HepG2 (cell line): ENCODE data around the gene WDR93. TPM values are rescaled to one million over a fixed set of nuclear protein-coding genes. Genes with fewer than 3 reads are reported as not detected.

ENCODE experiments used
- ARNTL ChIP-seq: sonication (generic); formaldehyde crosslinking; IDR thresholded peaks from 2 replicates; pipeline ENCODE4 v1.4.0; 2020; ENCODE audit warnings: mild to moderate bottlenecking, missing genetic modification reagents
- EED ChIP-seq: sonication (generic); formaldehyde crosslinking; IDR thresholded peaks from 2 replicates; pipeline ENCODE4 v1.5.0; 2020; ENCODE audit warnings: mild to moderate bottlenecking, missing genetic modification reagents
- HNRNPK ChIP-seq: fragments of 200-400 bp; formaldehyde crosslinking; IDR thresholded peaks from 2 replicates; pipeline ENCODE4 v1.6.1; 2018; ENCODE audit warnings: low read length, low read depth, moderate library complexity, mild to moderate bottlenecking; ENCODE audit not compliant: poor library complexity, severe bottlenecking
- HNRNPLL ChIP-seq: fragments of 200-400 bp; formaldehyde crosslinking; IDR thresholded peaks from 2 replicates; pipeline ENCODE4 v1.6.1; 2017; ENCODE audit warnings: mild to moderate bottlenecking, low read depth, low read length; ENCODE audit not compliant: poor library complexity, severe bottlenecking
- HOXA9 ChIP-seq: sonication (generic); formaldehyde crosslinking; IDR thresholded peaks from 2 replicates; pipeline ENCODE4 v1.8.1; 2022; ENCODE audit warnings: missing genetic modification reagents, mild to moderate bottlenecking, moderate library complexity, borderline replicate concordance
- ISL2 ChIP-seq: sonication (generic); formaldehyde crosslinking; IDR thresholded peaks from 2 replicates; pipeline ENCODE4 v1.5.0; 2020; ENCODE audit warnings: missing genetic modification reagents
- JUN ChIP-seq: sonication (generic); formaldehyde crosslinking; IDR thresholded peaks from 2 replicates; pipeline ENCODE4 v1.4.0; 2020; ENCODE audit warnings: mild to moderate bottlenecking, missing genetic modification reagents
- KAT8 ChIP-seq: IDR thresholded peaks from 2 replicates; pipeline ENCODE4 v1.6.1; 2016; ENCODE audit warnings: missing genetic modification reagents, missing compliant biosample characterization
- MYNN ChIP-seq: sonication (generic); formaldehyde crosslinking; IDR thresholded peaks from 2 replicates; pipeline ENCODE4 v1.4.0; 2020; ENCODE audit warnings: mild to moderate bottlenecking, low read depth, missing genetic modification reagents
- NR2F2 ChIP-seq: IDR thresholded peaks from 2 replicates; pipeline ENCODE4 v1.6.1; 2012; ENCODE audit warnings: low read depth, inconsistent platforms, borderline replicate concordance
- SALL1 ChIP-seq: sonication (generic); formaldehyde crosslinking; IDR thresholded peaks from 2 replicates; pipeline ENCODE4 v1.8.0; 2022; ENCODE audit warnings: mild to moderate bottlenecking, missing genetic modification reagents
- SNAPC2 ChIP-seq: sonication (generic); formaldehyde crosslinking; IDR thresholded peaks from 2 replicates; pipeline ENCODE4 v1.8.1; 2022; ENCODE audit warnings: mild to moderate bottlenecking, missing genetic modification reagents
- TRIM24 ChIP-seq: sonication (generic); formaldehyde crosslinking; IDR thresholded peaks from 2 replicates; pipeline ENCODE4 v1.8.0; 2022; ENCODE audit warnings: mild to moderate bottlenecking, missing genetic modification reagents
- ZBTB42 ChIP-seq: sonication (generic); formaldehyde crosslinking; IDR thresholded peaks from 2 replicates; pipeline ENCODE4 v1.5.0; 2020; ENCODE audit warnings: mild to moderate bottlenecking, missing genetic modification reagents
- ZNF256 ChIP-seq: sonication (generic); formaldehyde crosslinking; conservative IDR thresholded peaks from 2 replicates; pipeline ENCODE4 v1.4.0; 2020; ENCODE audit warnings: missing genetic modification reagents
- ZNF530 ChIP-seq: sonication (generic); formaldehyde crosslinking; IDR thresholded peaks from 2 replicates; pipeline ENCODE4 v1.5.0; 2020; ENCODE audit warnings: low read depth, mild to moderate bottlenecking, missing genetic modification reagents
- ZNF710 ChIP-seq: sonication (generic); formaldehyde crosslinking; IDR thresholded peaks from 2 replicates; pipeline ENCODE4 v1.5.0; 2020; ENCODE audit warnings: mild to moderate bottlenecking, missing genetic modification reagents, borderline replicate concordance
- ZNF747 ChIP-seq: sonication (generic); formaldehyde crosslinking; IDR thresholded peaks from 2 replicates; pipeline ENCODE4 v1.8.1; 2023; ENCODE audit warnings: missing genetic modification reagents, mild to moderate bottlenecking, borderline replicate concordance
- ZNF766 ChIP-seq: sonication (generic); formaldehyde crosslinking; IDR thresholded peaks from 2 replicates; pipeline ENCODE4 v1.5.0; 2020; ENCODE audit warnings: missing genetic modification reagents, borderline replicate concordance
- ZNF790 ChIP-seq: sonication (generic); formaldehyde crosslinking; IDR thresholded peaks from 2 replicates; pipeline ENCODE4 v1.8.0; 2022; ENCODE audit warnings: missing genetic modification reagents, mild to moderate bottlenecking, borderline replicate concordance
- ZNF891 ChIP-seq: sonication (generic); formaldehyde crosslinking; IDR thresholded peaks from 2 replicates; pipeline ENCODE4 v1.5.0; 2020; ENCODE audit warnings: mild to moderate bottlenecking, missing genetic modification reagents
- ZUFSP ChIP-seq: sonication (generic); formaldehyde crosslinking; IDR thresholded peaks from 2 replicates; pipeline ENCODE4 v1.9.0; 2021; ENCODE audit warnings: missing genetic modification reagents, mild to moderate bottlenecking, borderline replicate concordance
- polyA plus RNA-seq, 8 experiments: library from polyadenylated mRNA; depleted of rRNA in 3 of 8; stranded (reverse) in 7 of 8; unstranded in 1 of 8; fragments of >200 nt; fragmentation: Illumina TruSeq in 4 of 8; extraction: Trizol in 4 of 8; gene quantifications; 2 replicates each; pipeline versions ENCODE4 v1.2.1 to v1.2.3, GENCODE V29; 2011 to 2016; ENCODE audit warnings: low read depth in 4 of 8, missing spikeins in 1 of 8, mixed read lengths in 1 of 8; ENCODE audit not compliant: insufficient read depth in 1 of 8
- total RNA-seq, 5 experiments: library from RNA; depleted of rRNA; stranded (reverse); fragments of >200 nt; fragmentation: Illumina TruSeq; extraction: Trizol; gene quantifications; 2 replicates each; pipeline ENCODE4 v1.2.3, GENCODE V29; 2016; ENCODE audit warnings: low read depth in 1 of 5
- TF ChIP-seq, protein P1 (sequence below): IDR thresholded peaks from 2 replicates; pipeline ENCODE4 v1.6.1; 2016; ENCODE audit warnings: low read depth

Gene WDR93
- total and polyA plus RNA-seq, 2 of the 13 experiments (the other 11 are each of a cell fraction or from before 2014, with no cell fraction given), result 0.07 TPM; not detected in 1

GRCh38 chr15:89690276-89691218 lies at the start of gene WDR93, which contains the start of gene PEX11A (continued):
- TF ChIP-seq ZNF256 (no peak), SNAPC2 (CRISPR knock-in tag) (no peak), KAT8 (CRISPR knock-in tag) (peak; percentile 79), ZUFSP (no peak), ZNF891 (CRISPR knock-in tag) (peak; percentile 68), SALL1 (CRISPR knock-in tag) (peak; percentile 81), EED (CRISPR knock-in tag) (no peak), HNRNPK (no peak), TRIM24 (CRISPR knock-in tag) (no peak), ZNF530 (CRISPR knock-in tag) (no peak), ZNF710 (CRISPR knock-in tag) (no peak), HNRNPLL (peak; percentile 69), MYNN (no peak), NR2F2 (no peak), HOXA9 (CRISPR knock-in tag) (no peak), JUN (CRISPR knock-in tag) (no peak), ZNF790 (CRISPR knock-in tag) (0 out of 2 replicates have a peak, but pooled peaks have one; percentile 67), ISL2 (CRISPR knock-in tag) (0 out of 2 replicates have a peak, but pooled peaks have one; percentile 56), ZNF766 (CRISPR knock-in tag) (no peak), ZBTB42 (CRISPR knock-in tag) (no peak), ARNTL (CRISPR knock-in tag) (peak; percentile 39; the same call in 1 of the 2 replicates), ZNF747 (CRISPR knock-in tag) (no peak; the same call in 1 of the 2 replicates)
- TF ChIP-seq, protein P1, sequence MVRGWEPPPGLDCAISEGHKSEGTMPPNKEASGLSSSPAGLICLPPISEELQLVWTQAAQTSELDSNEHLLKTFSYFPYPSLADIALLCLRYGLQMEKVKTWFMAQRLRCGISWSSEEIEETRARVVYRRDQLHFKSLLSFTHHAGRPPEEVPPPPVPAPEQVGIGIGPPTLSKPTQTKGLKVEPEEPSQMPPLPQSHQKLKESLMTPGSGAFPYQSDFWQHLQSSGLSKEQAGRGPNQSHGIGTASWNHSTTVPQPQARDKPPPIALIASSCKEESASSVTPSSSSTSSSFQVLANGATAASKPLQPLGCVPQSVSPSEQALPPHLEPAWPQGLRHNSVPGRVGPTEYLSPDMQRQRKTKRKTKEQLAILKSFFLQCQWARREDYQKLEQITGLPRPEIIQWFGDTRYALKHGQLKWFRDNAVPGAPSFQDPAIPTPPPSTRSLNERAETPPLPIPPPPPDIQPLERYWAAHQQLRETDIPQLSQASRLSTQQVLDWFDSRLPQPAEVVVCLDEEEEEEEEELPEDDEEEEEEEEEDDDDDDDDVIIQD (CRISPR knock-in tag), result no peak
